Heart right ventricle (tissue), 16 donors: Measurements from ENCODE around the gene ADGRA1. TPM values are rescaled to one million over a fixed set of nuclear protein-coding genes. Genes with fewer than 3 reads are reported as not detected.

Experiments
- ATAC-seq, 8 donors: fragments of 200-7000 bp; cut with Tn5 transposase; one replicate each; pipeline ENCODE4 v1.9.1; 2020; ENCODE audit warnings: mild to moderate bottlenecking in 8 of 8, moderate library complexity in 8 of 8, moderate number of reproducible peaks in 1 of 8
- DNase-seq, 2 donors: peaks; one replicate each; pipeline ENCODE4 v3.0.0-alpha.2; 2020
- H3K27ac ChIP-seq, 10 donors: fragments of 200-600 bp; sonication (generic) in 2 of 10; one replicate each; pipeline versions ENCODE4 v1.5.0 to v1.8.0; 2020 to 2022; ENCODE audit warnings: mild to moderate bottlenecking in 3 of 10
- H3K27me3 ChIP-seq, 7 donors: fragments of 200-600 bp; one replicate each; pipeline ENCODE4 v1.8.0; 2021 to 2022; ENCODE audit warnings: mild to moderate bottlenecking in 2 of 7
- H3K36me3 ChIP-seq, 9 donors: fragments of 200-600 bp; sonication (generic) in 1 of 9; one replicate each; pipeline versions ENCODE4 v1.5.0 to v1.8.0; 2020 to 2022; ENCODE audit warnings: mild to moderate bottlenecking in 2 of 9
- H3K4me1 ChIP-seq, 9 donors: fragments of 200-600 bp; sonication (generic) in 1 of 9; one replicate each; pipeline versions ENCODE4 v1.5.0 to v1.8.0; 2020 to 2022; ENCODE audit warnings: mild to moderate bottlenecking in 4 of 9
- H3K4me3 ChIP-seq, 10 donors: fragments of 200-600 bp; sonication (generic) in 2 of 10; one replicate each; pipeline versions ENCODE4 v1.5.0 to v1.8.0; 2020 to 2022; ENCODE audit warnings: mild to moderate bottlenecking in 7 of 10, moderate library complexity in 2 of 10
- H3K9me3 ChIP-seq, 11 donors: fragments of 200-600 bp in 10 of 11; sonication (generic) in 2 of 11; one replicate each; pipeline versions ENCODE4 v1.5.0 to v1.8.0; 2013 to 2022; ENCODE audit warnings: mild to moderate bottlenecking in 2 of 11, control low read depth in 1 of 11, moderate library complexity in 1 of 11
- CTCF ChIP-seq, 9 donors: fragments of 200-600 bp; sonication (generic) in 2 of 9; IDR thresholded peaks; one replicate each; pipeline versions ENCODE4 v1.5.0 to v1.8.0; 2021 to 2022; ENCODE audit warnings: antibody characterized with exemption in 9 of 9, mild to moderate bottlenecking in 5 of 9, moderate library complexity in 1 of 9
- WGBS, 2 donors: extraction: QIAGEN DNeasy Blood & Tissue Kit; methylation state at CpG; one replicate each; pipeline ENCODE4 v1.1.7; 2013; ENCODE audit warnings: inconsistent platforms in 1 of 2; 5-methylcytosine and 5-hydroxymethylcytosine counted together
- intact Hi-C, 10 donors: fragments of 100-400 bp; cut with DNase I; formaldehyde crosslinking; loops; one replicate each; pipeline versions ENCODE4 v1.11.1 to v1.14.2; 2022
- polyA plus RNA-seq, 2 donors: library from polyadenylated mRNA; stranded (reverse); fragments of 200-250 nt; gene quantifications; one replicate each; pipeline ENCODE4 v1.2.3, GENCODE V29; 2013
- total RNA-seq, 10 donors: library from RNA; stranded (reverse); fragmentation: NEBNext Ultra II Directional in 3 of 10; extraction: Animal tissue kit (Norgen Biotek cat#: 25700) in 3 of 10; gene quantifications; one replicate each; pipeline versions ENCODE4 v1.2.1 to v1.2.4, GENCODE V29; 2021 to 2023
- donor health status: Arrhythmogenic right ventricular cardiomyopathy.
- donor health status: ischemic (EF 13 %, LVEDD 7.1; RV severe dilation, severe dysfunction).
- donor health status: healthy with polysubstance abuse.
- donor health status: DM: no; HTN: yes; CAD: no.
- donor health status: DM: no; HTN: no; CAD: no.
- donor health status: ischemic (EF 25% LVEDD 6.9; RV normal size, moderate dysfunction).
- donor health status: ischemic (EF 25% LVEDD 5.7; RV mildly dilated, moderate dysfunction).
- donor health status: healthy.
- donor health status: DM: yes; HTN: yes; CAD: no.
- donor health status: Ischemic cardiomyopathy.
- donor health status: ischemic (EF 35%, LVEDD 5.7; RV mildly dilated, moderate dysfunction).
- donor health status: nonischemic (EF 11% LVEDD 7.7; RV severe dilation, severe dysfunction).
- donor health status: DM: yes; HTN: yes; CAD: no.
- donor health status: PGD.
- donor health status: ischemic (EF 29% LVEDD 5.4; RV normal size, mild dysfunction).
- donor health status: nonischemic (EF 23%, LVEDD 6.1; RV moderate dilation, normal function).

The ADGRA1 gene
- total and polyA plus RNA-seq, 12 donors = under 0.01 to 0.21 (median 0.11) TPM; not detected in 6

DNA sequence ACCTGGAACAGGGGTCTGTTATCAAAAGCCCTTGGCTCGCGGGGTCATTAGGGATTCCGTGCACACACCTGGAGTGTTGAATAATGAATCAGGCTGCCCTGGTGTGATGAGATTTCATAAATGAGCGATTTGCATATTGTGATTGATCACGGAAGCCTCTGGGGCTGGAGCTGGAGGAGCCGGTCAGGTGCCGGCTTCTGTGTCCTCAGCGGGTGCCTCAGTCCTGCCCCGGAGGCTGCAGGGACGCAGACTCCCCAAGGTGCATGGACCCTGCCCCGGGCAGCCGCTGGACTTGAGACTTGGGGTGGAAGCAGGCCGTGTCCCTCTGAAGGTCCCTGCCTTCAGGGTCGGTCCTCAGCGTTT lies 47.9 kb upstream of the ADGRA1 start:
- H3K4me1 ChIP-seq = no peaks in the 10 kb centered on the region
- no peak for TF ChIP-seq CTCF (IDR thresholded peaks at IDR 0.05)
- no peaks in the 10 kb centered on the region for H3K9me3 ChIP-seq
- H3K36me3 ChIP-seq = no peaks in the 10 kb centered on the region
- intact Hi-C loops = no loop called here
- 70% methylated on average over 15 of the region's 15 CpGs for WGBS, 2 donors
- no peak for ATAC-seq
- no peak overlapping the region for H3K4me3 ChIP-seq
- no peak for DNase-seq
- H3K27me3 ChIP-seq = peaks cover 0 to 71% (median 41%) of the 10 kb centered on the region in 7 donors
- no peak overlapping the region for H3K27ac ChIP-seq

GRCh38 chr10:133040198-133040597 lies 47.5 kb upstream of the ADGRA1 start:
- ATAC-seq (no peak), DNase-seq (no peak)
- intact Hi-C loops = no loop called here
- H3K27ac ChIP-seq = no peak overlapping the region
- H3K36me3 ChIP-seq = no peaks in the 10 kb centered on the region
- H3K4me3 ChIP-seq = no peak overlapping the region
- no peaks in the 10 kb centered on the region for H3K9me3 ChIP-seq
- peaks cover 0 to 70% (median 41%) of the 10 kb centered on the region in 7 donors for H3K27me3 ChIP-seq
- no peaks in the 10 kb centered on the region for H3K4me1 ChIP-seq
- no peak for TF ChIP-seq CTCF (IDR thresholded peaks at IDR 0.05)
- WGBS, 2 donors = 66% methylated on average over 13 of the region's 13 CpGs

DNA sequence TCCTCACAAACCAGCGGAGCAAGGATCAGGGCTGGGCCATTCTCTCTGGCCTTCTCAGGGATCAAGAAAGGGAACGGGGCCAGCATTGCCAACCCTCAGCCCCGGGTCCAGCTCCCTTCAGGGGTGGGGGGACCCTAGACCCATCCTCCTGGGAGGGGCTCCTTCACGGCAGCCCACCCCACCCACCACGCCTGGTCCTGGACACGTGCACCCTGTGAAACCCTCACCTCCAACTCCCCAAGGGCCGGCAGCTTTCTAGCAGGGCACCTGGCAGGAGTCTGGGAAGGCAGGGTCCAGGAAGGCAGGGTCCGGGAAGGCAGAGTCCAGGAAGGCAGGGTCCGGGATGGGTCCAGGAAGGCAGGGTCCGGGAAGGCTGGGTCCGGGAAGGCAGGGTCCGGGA lies 46.6 kb upstream of the ADGRA1 start:
- intact Hi-C loops = no loop called here
- 76 to 77% methylated on average over 10 to 12 of the region's 12 CpGs for WGBS, 2 donors
- no peak overlapping the region for H3K27ac ChIP-seq
- no peaks in the 10 kb centered on the region for H3K36me3 ChIP-seq
- DNase-seq (no peak), ATAC-seq (no peak)
- no peaks in the 10 kb centered on the region for H3K4me1 ChIP-seq
- H3K9me3 ChIP-seq = no peaks in the 10 kb centered on the region
- H3K4me3 ChIP-seq = no peak overlapping the region
- no peak for TF ChIP-seq CTCF (IDR thresholded peaks at IDR 0.05)
- H3K27me3 ChIP-seq = peaks cover 0 to 71% (median 41%) of the 10 kb centered on the region in 7 donors

DNA sequence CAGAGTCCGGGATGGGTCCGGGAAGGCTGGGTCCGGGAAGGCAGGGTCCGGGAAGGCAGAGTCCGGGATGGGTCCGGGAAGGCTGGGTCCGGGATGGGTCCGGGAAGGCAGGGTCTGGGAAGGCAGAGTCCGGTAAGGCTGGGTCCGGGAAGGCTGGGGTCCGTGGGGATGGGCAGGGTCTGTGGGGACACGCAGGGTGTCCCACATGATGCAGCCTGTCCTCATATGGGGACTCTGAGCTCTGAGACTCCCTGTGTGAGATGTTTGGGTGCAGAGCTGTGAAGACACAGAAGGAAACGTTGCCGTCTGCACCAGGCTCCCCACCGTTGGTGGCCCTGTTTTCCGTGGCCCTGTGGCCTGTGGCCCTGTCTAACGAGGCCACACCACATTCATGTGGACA lies 45.7 kb upstream of the ADGRA1 start:
- no peaks in the 10 kb centered on the region for H3K9me3 ChIP-seq
- intact Hi-C loops = no loop called here
- H3K4me1 ChIP-seq = no peaks in the 10 kb centered on the region
- H3K27me3 ChIP-seq = peaks cover 0 to 79% (median 41%) of the 10 kb centered on the region in 7 donors
- no peak overlapping the region for H3K27ac ChIP-seq
- 83 to 84% methylated on average over 17 of the region's 17 CpGs for WGBS, 2 donors
- no peak overlapping the region for H3K4me3 ChIP-seq
- H3K36me3 ChIP-seq = no peaks in the 10 kb centered on the region
- DNase-seq (no peak), ATAC-seq (no peak)
- no peak for TF ChIP-seq CTCF (IDR thresholded peaks at IDR 0.05)
